ENCODE data around the gene ACSL3. TPM values are rescaled to one million over a fixed set of nuclear protein-coding genes. Genes with fewer than 3 reads are reported as not detected.

The ACSL3 gene
- total and polyA plus RNA-seq, 2 donors (not counting 3 experiments of a cell fraction or from before 2014, with no cell fraction given), result 58.7 to 139 TPM

DNA sequence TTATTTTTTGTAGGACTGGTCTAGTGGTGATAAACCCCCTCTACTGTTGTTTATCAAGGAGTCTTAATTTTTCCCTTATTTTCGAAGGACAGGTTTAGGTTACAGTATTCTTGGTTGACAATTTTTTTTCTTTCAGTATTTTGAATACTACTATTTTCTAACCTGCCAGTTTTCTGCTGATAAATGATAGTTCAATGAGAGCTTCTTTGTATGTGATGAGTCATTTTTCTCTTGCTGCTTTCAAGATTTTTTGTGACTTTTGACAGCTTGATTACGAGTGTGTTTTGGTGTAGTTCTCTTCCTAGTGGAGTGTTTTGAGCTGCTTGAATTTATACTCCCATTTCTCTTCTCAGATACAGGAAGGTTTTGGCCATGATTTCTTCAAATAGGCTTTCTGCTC lies 77.5 kb downstream of the ACSL3 start:
- Histone ChIP-seq H3K9ac (replicated peaks; ENCODE audit: extremely low read depth, insufficient read depth, low read length) (no peak overlapping the region), H3K36me3 (ENCODE audit: control insufficient read depth in 2 of 2, extremely low read depth in 1 of 2, insufficient read depth in 2 of 2, low read length in 2 of 2) (peaks cover 2 to 12% of the 10 kb centered on the region in 2 experiments), H3K4me3 (replicated peaks in 1 of 3; ENCODE audit: insufficient read depth in 1 of 3, low read depth in 1 of 3, low read length in 3 of 3) (no peak overlapping the region), H3K27ac (ENCODE audit: insufficient read depth, low read depth, low read length) (no peak overlapping the region), H3K27me3 (ENCODE audit: control insufficient read depth in 2 of 2, insufficient read depth in 2 of 2, low read length in 2 of 2) (no peaks in the 10 kb centered on the region), H3K79me2 (ENCODE audit: control insufficient read depth, insufficient read depth, low read length) (peaks cover 6% of the 10 kb centered on the region), H2AFZ (ENCODE audit: low read depth, low read length) (no peak overlapping the region), H4K20me1 (replicated peaks; ENCODE audit: control insufficient read depth, extremely low read depth, insufficient read depth, low read length) (peaks cover 4% of the 10 kb centered on the region), H3K9me1 (replicated peaks; ENCODE audit: control insufficient read depth, extremely low read depth, insufficient read depth, low read length) (no peaks in the 10 kb centered on the region), H3K9me3 (replicated peaks; ENCODE audit: control insufficient read depth, insufficient read depth, low read length) (no peaks in the 10 kb centered on the region), H3K4me2 (ENCODE audit: insufficient read depth, low read length) (no peak overlapping the region), H3K4me1 (ENCODE audit: control insufficient read depth, extremely low read depth, insufficient read depth, low read length) (no peaks in the 10 kb centered on the region)
- TF ChIP-seq MYC (IDR thresholded peaks at IDR 0.05; ENCODE audit: low read depth, low read length) (no peak), JUN (IDR thresholded peaks at IDR 0.05; ENCODE audit: borderline replicate concordance, insufficient read depth, insufficient read length, low read depth) (no peak), GATA2 (IDR thresholded peaks at IDR 0.05; ENCODE audit: insufficient read depth, insufficient read length, low read depth, low read length) (no peak), POLR2A (IDR thresholded peaks at IDR 0.05; ENCODE audit: low read depth, low read length) (no peak), POLR2AphosphoS5 (IDR thresholded peaks at IDR 0.05; ENCODE audit: insufficient read depth, low read depth, low read length) (no peak), FOS (IDR thresholded peaks at IDR 0.05; ENCODE audit: borderline replicate concordance, insufficient read depth, low read length) (no peak), CTCF (IDR thresholded peaks at IDR 0.05; ENCODE audit: extremely low read depth in 1 of 2, insufficient read depth in 1 of 2, low read depth in 1 of 2, low read length in 2 of 2) (no peak), EZH2 (IDR thresholded peaks at IDR 0.05; ENCODE audit: borderline replicate concordance, low read depth, low read length, severe bottlenecking) (no peak)
- TF ChIP-seq, protein P1, sequence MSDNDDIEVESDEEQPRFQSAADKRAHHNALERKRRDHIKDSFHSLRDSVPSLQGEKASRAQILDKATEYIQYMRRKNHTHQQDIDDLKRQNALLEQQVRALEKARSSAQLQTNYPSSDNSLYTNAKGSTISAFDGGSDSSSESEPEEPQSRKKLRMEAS (IDR thresholded peaks at IDR 0.05; ENCODE audit: insufficient read depth, insufficient read length), result no peak
- dilution Hi-C loops (cut with MboI; ENCODE audit: extremely low pct_ligation_motif_present, low sequenced_read_pairs), result no loop called here
- DNase-seq (ENCODE audit: low read depth, low spot score), result no peak
- FAIRE-seq, result no peak
- BruUV-seq (replicated peaks), result no TSS peak
- ChIA-PET CTCF (interaction anchor here (0.7 to 4.8 kb wide), 21 partner anchors 8 to 301 kb away, joined by 4 to 68 read pairs (median 13); no protein-coding TSS in a partner anchor), POLR2A (no interaction called here)
- intact Hi-C loops (cut with micrococcal nuclease), result loop anchor here (2.0 kb wide), 1 partner anchor 78 kb away; the partner anchor contains the start of gene ACSL3

Measured in endothelial cell of umbilical vein (primary cell).